ENCODE data around the gene GGA1. TPM values are rescaled to one million over a fixed set of nuclear protein-coding genes. Genes with fewer than 3 reads are reported as not detected.

GGA1 gene
- total RNA-seq, 1 donor from 2014 or later, result 43.1 TPM

DNA sequence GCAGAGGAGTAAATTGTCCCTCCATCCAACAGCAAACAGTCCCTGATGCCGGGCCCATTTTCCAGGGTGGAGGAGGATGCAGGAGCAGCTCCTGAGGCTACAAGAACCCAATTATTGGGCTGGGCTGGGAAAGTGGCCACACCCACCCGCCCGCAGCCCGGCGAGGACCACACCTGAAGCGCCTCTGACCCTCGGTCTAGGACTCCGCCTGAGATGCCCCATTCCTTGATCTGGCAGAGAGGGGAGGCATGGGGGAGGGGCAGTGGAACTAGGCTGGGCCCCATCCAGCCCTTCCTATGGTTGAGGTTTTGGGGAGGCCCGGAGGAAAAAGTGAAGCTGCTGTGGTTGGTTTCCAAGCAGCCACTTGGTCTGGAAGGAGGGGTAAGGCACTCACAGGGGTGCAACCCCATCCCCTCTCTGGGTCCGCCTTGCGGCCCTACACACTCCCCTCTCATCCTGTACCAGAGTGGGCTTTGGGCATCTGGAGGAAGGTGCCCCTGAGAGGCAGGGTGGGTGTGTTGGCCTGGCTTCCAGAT, 64.4 kb downstream of the GGA1 start:
- Histone ChIP-seq H3K27me3 (ENCODE audit: insufficient read depth, low read length) (no peaks in the 10 kb centered on the region), H3K79me2 (ENCODE audit: insufficient read depth, low read length) (peaks cover 23% of the 10 kb centered on the region), H3K4me2 (ENCODE audit: low read length) (no peak overlapping the region), H3K9me3 (ENCODE audit: insufficient read depth, low read depth, low read length) (no peaks in the 10 kb centered on the region), H3K36me3 (ENCODE audit: insufficient read depth, low read length) (peaks cover under 1% of the 10 kb centered on the region), H4K20me1 (ENCODE audit: insufficient read depth, low read length) (peaks cover 20% of the 10 kb centered on the region), H3K4me3 (ENCODE audit: insufficient read depth, low read depth, low read length) (no peak overlapping the region), H3K9ac (ENCODE audit: low read length) (no peak overlapping the region), H3K27ac (ENCODE audit: low read depth, low read length) (no peak overlapping the region), H2AFZ (ENCODE audit: low read depth, low read length) (no peak overlapping the region), H3K4me1 (ENCODE audit: insufficient read depth, low read length) (peaks cover 9% of the 10 kb centered on the region)
- no peaks in the 10 kb centered on the region for H3K36me3 Mint-ChIP-seq (ENCODE audit: low read depth, unreplicated experiment)
- H3K27ac Mint-ChIP-seq (ENCODE audit: unreplicated experiment), result no peak overlapping the region
- no peaks in the 10 kb centered on the region for H3K27me3 Mint-ChIP-seq (ENCODE audit: low read depth, unreplicated experiment)
- H3K4me1 Mint-ChIP-seq (ENCODE audit: low read depth, unreplicated experiment), result peaks cover 11% of the 10 kb centered on the region
- H3K4me3 Mint-ChIP-seq (ENCODE audit: unreplicated experiment), result no peak overlapping the region
- no peak for FAIRE-seq
- DNase-seq (ENCODE audit: low read depth), result no peak
- TF ChIP-seq, protein P1, sequence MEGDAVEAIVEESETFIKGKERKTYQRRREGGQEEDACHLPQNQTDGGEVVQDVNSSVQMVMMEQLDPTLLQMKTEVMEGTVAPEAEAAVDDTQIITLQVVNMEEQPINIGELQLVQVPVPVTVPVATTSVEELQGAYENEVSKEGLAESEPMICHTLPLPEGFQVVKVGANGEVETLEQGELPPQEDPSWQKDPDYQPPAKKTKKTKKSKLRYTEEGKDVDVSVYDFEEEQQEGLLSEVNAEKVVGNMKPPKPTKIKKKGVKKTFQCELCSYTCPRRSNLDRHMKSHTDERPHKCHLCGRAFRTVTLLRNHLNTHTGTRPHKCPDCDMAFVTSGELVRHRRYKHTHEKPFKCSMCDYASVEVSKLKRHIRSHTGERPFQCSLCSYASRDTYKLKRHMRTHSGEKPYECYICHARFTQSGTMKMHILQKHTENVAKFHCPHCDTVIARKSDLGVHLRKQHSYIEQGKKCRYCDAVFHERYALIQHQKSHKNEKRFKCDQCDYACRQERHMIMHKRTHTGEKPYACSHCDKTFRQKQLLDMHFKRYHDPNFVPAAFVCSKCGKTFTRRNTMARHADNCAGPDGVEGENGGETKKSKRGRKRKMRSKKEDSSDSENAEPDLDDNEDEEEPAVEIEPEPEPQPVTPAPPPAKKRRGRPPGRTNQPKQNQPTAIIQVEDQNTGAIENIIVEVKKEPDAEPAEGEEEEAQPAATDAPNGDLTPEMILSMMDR (IDR thresholded peaks at IDR 0.05; ENCODE audit: insufficient read depth, low read depth, low read length), result no peak
- TF ChIP-seq EZH2 (IDR thresholded peaks at IDR 0.05; ENCODE audit: insufficient read depth, low read length), result no peak
- no peaks in the 10 kb centered on the region for H3K9me3 Mint-ChIP-seq (ENCODE audit: unreplicated experiment)

DNA sequence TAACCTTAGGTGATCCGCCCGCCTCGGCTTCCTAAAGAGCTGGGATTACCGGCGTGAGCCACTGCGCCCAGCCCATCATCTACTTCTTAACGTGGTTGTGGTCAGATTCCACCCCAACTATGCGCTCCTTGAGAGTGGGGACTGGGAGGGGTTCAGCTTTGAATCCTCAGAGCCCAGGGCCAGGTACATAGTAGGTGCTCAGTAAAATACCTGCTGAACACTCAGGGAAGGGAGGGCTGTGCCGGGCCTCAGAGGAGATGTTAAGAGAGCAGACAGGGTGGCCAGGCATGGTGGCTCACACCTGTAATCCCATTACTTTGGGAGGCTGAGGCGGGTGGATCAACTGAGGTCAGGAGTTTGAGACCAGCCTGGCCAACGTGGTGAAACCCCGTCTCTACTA, 65.6 kb downstream of the GGA1 start:
- Mint-ChIP-seq H3K4me1 (ENCODE audit: low read depth, unreplicated experiment) (peaks cover 12% of the 10 kb centered on the region), H3K36me3 (ENCODE audit: low read depth, unreplicated experiment) (no peaks in the 10 kb centered on the region), H3K27me3 (ENCODE audit: low read depth, unreplicated experiment) (no peaks in the 10 kb centered on the region), H3K4me3 (ENCODE audit: unreplicated experiment) (no peak overlapping the region), H3K27ac (ENCODE audit: unreplicated experiment) (no peak overlapping the region), H3K9me3 (ENCODE audit: unreplicated experiment) (no peaks in the 10 kb centered on the region)
- Histone ChIP-seq H3K9ac (ENCODE audit: low read length) (peak overlapping the region; percentile 38), H3K79me2 (ENCODE audit: insufficient read depth, low read length) (peaks cover 28% of the 10 kb centered on the region), H2AFZ (ENCODE audit: low read depth, low read length) (no peak overlapping the region), H4K20me1 (ENCODE audit: insufficient read depth, low read length) (peaks cover 32% of the 10 kb centered on the region), H3K9me3 (ENCODE audit: insufficient read depth, low read depth, low read length) (no peaks in the 10 kb centered on the region), H3K27ac (ENCODE audit: low read depth, low read length) (no peak overlapping the region), H3K36me3 (ENCODE audit: insufficient read depth, low read length) (peaks cover 7% of the 10 kb centered on the region), H3K4me1 (ENCODE audit: insufficient read depth, low read length) (peaks cover 15% of the 10 kb centered on the region), H3K4me3 (ENCODE audit: insufficient read depth, low read depth, low read length) (no peak overlapping the region), H3K4me2 (ENCODE audit: low read length) (peak overlapping the region; percentile 30), H3K27me3 (ENCODE audit: insufficient read depth, low read length) (no peaks in the 10 kb centered on the region)
- TF ChIP-seq, protein P1 (IDR thresholded peaks at IDR 0.05; ENCODE audit: insufficient read depth, low read depth, low read length), result no peak
- TF ChIP-seq EZH2 (IDR thresholded peaks at IDR 0.05; ENCODE audit: insufficient read depth, low read length), result no peak
- no peak for DNase-seq (ENCODE audit: low read depth)
- FAIRE-seq, result no peak

Measured in astrocyte (in vitro differentiated cells and primary cell).